ENCODE measurements around the gene TMEM220. TPM values are rescaled to one million over a fixed set of nuclear protein-coding genes. Genes with fewer than 3 reads are reported as not detected.

TMEM220 gene
- total and polyA plus RNA-seq, 2 of the 4 experiments (the other 2 are of a cell fraction) = 1.1 to 1.9 TPM

DNA sequence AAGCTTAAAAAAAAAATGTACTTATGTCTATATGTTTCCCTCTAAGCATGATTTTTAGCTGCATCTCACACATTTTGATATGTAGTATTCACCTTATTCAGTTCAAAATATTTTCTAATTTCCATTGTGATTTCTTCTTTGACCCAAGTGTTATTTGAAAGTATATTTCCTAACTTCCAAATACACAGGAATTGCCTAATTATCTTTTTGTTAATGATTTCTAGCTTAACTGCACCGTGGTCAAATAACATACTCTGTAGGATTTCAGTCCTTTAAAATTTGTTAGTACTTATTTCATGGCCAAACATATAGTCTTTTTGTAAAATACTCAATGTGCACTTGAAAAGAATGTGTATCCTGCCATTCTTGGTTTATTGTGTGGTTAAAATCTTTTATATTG lies 11.3 kb downstream of the TMEM220 start:
- WGBS, 2 experiments (ENCODE audit: extremely low coverage in 2 of 2, insufficient read length in 1 of 2) = no CpG with 5 or more reads among the region's 1 CpG
- H3K56ac ChIP-seq (ENCODE audit: extremely low read depth, insufficient read depth, low read length) = no peak overlapping the region
- no peak overlapping the region for H3K23ac ChIP-seq (ENCODE audit: low read depth, low read length)
- no peaks in the 10 kb centered on the region for H4K20me1 ChIP-seq (ENCODE audit: insufficient read depth, low read length)
- H3K27ac ChIP-seq (ENCODE audit: insufficient read depth, low read length) = no peak overlapping the region
- H3K4me2 ChIP-seq (ENCODE audit: low read depth, low read length) = no peak overlapping the region
- H2BK120ac ChIP-seq (ENCODE audit: low read depth, low read length) = no peak overlapping the region
- H3K9me3 ChIP-seq (ENCODE audit: control insufficient read depth, insufficient read depth, low read length) = no peaks in the 10 kb centered on the region
- no peak overlapping the region for H3K4me3 ChIP-seq (ENCODE audit: insufficient read depth, low read depth, low read length)
- no peak overlapping the region for H2BK20ac ChIP-seq (ENCODE audit: low read depth, low read length)
- intact Hi-C loops (cut with micrococcal nuclease) = no loop called here
- no peaks in the 10 kb centered on the region for H3K36me3 ChIP-seq (ENCODE audit: control insufficient read depth, insufficient read depth, low read length)
- CTCF ChIA-PET = interaction anchor here (0.6 to 1.1 kb wide), 2 partner anchors 18 to 902 kb away, joined by 3 read pairs; no protein-coding TSS in a partner anchor
- H2BK15ac ChIP-seq (ENCODE audit: low read depth, low read length) = no peak overlapping the region
- no peak overlapping the region for H2AK5ac ChIP-seq (ENCODE audit: low read depth, low read length)
- DNase-seq (no peak), ATAC-seq (ENCODE audit: low read depth) (no peak)
- H3K4ac ChIP-seq (ENCODE audit: low read depth, low read length) = no peak overlapping the region
- BruUV-seq (replicated peaks) = no TSS peak
- dilution Hi-C loops (cut with HindIII; ENCODE audit: low sequenced_read_pairs, unreplicated experiment) = no loop called here
- H3K4me1 ChIP-seq (ENCODE audit: control insufficient read depth, insufficient read depth, low read length) = no peaks in the 10 kb centered on the region
- TF ChIP-seq, protein P1, sequence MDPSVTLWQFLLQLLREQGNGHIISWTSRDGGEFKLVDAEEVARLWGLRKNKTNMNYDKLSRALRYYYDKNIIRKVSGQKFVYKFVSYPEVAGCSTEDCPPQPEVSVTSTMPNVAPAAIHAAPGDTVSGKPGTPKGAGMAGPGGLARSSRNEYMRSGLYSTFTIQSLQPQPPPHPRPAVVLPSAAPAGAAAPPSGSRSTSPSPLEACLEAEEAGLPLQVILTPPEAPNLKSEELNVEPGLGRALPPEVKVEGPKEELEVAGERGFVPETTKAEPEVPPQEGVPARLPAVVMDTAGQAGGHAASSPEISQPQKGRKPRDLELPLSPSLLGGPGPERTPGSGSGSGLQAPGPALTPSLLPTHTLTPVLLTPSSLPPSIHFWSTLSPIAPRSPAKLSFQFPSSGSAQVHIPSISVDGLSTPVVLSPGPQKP (IDR thresholded peaks at IDR 0.05; ENCODE audit: borderline replicate concordance, low read depth, low read length) = no peak
- TF ChIP-seq RCOR1 (IDR thresholded peaks at IDR 0.05; ENCODE audit: insufficient replicate concordance, low read length) = no peak
- TF ChIP-seq CHD1 (IDR thresholded peaks at IDR 0.05; ENCODE audit: low read depth, low read length) = no peak
- no peak for TF ChIP-seq CEBPB (IDR thresholded peaks at IDR 0.05; ENCODE audit: low read depth, low read length)
- TF ChIP-seq, protein P2, sequence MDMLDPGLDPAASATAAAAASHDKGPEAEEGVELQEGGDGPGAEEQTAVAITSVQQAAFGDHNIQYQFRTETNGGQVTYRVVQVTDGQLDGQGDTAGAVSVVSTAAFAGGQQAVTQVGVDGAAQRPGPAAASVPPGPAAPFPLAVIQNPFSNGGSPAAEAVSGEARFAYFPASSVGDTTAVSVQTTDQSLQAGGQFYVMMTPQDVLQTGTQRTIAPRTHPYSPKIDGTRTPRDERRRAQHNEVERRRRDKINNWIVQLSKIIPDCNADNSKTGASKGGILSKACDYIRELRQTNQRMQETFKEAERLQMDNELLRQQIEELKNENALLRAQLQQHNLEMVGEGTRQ (IDR thresholded peaks at IDR 0.05; ENCODE audit: low read depth, low read length) = no peak
- no peak for TF ChIP-seq MAFK (IDR thresholded peaks at IDR 0.05; ENCODE audit: low read depth, low read length)
- no peak for TF ChIP-seq MXI1 (IDR thresholded peaks at IDR 0.05; ENCODE audit: borderline replicate concordance, low read depth, low read length)
- no peak for TF ChIP-seq SMC3 (IDR thresholded peaks at IDR 0.05; ENCODE audit: low read depth, low read length)
- no peak for TF ChIP-seq RAD21 (IDR thresholded peaks at IDR 0.05; ENCODE audit: low read length)
- TF ChIP-seq MAZ (IDR thresholded peaks at IDR 0.05; ENCODE audit: borderline replicate concordance, low read depth, low read length) = no peak
- no peak overlapping the region for H4K5ac ChIP-seq (ENCODE audit: low read depth, low read length)
- H3K18ac ChIP-seq (ENCODE audit: low read depth, low read length) = no peak overlapping the region
- no peak overlapping the region for H2AK9ac ChIP-seq (replicated peaks; ENCODE audit: low read depth, low read length, poor library complexity)
- H2AFZ ChIP-seq (replicated peaks; ENCODE audit: low read length, poor library complexity) = no peak overlapping the region
- no peak overlapping the region for H3K14ac ChIP-seq (replicated peaks; ENCODE audit: low read depth, low read length)
- H3K79me1 ChIP-seq (ENCODE audit: low read depth in 1 of 2, low read length in 2 of 2) = no peaks in the 10 kb centered on the region
- no peaks in the 10 kb centered on the region for H3K9me1 ChIP-seq (ENCODE audit: insufficient read depth, low read length)
- no peak overlapping the region for H3K9ac ChIP-seq (ENCODE audit: low read depth, low read length)
- POLR2A ChIA-PET (ENCODE audit: unreplicated experiment) = no interaction called here
- in situ Hi-C loops (cut with MboI; ENCODE audit: low sequenced_read_pairs) = no loop called here
- no peak overlapping the region for H4K91ac ChIP-seq (ENCODE audit: insufficient read depth, low read depth, low read length)
- H3K27me3 ChIP-seq (ENCODE audit: control insufficient read depth, insufficient read depth, low read length) = no peaks in the 10 kb centered on the region
- H2BK5ac ChIP-seq (ENCODE audit: low read depth, low read length, poor library complexity, severe bottlenecking) = no peak overlapping the region
- no peak overlapping the region for H4K8ac ChIP-seq (ENCODE audit: low read depth in 2 of 2, low read length in 2 of 2)

Measured in IMR-90 (cell line).